ENCODE data around the gene SRSF1.
A peak's percentile ranks its signal among the peaks of the same experiment; 100 is the strongest.

The SRSF1 gene

GRCh38 chr17:58004060-58004459, 3.0 kb downstream of the SRSF1 start:
- Histone ChIP-seq H3K4me2 (ENCODE audit: low read depth, low read length) (0 out of 2 replicates have a peak overlapping the region, but pooled peaks have one; percentile 86), H3K36me3 (replicated peaks; ENCODE audit: insufficient read depth, low read length) (peaks cover 31% of the 10 kb centered on the region), H2AFZ (ENCODE audit: low read length) (no peak overlapping the region), H3K27ac (ENCODE audit: low read length) (no peak overlapping the region), H3K79me2 (ENCODE audit: low read length) (peaks cover 51% of the 10 kb centered on the region), H3K27me3 (replicated peaks; ENCODE audit: insufficient read depth, low read length) (no peaks in the 10 kb centered on the region), H3K4me3 (ENCODE audit: low read length) (no peak overlapping the region), H3K9me2 (replicated peaks; ENCODE audit: insufficient read depth, low read length) (no peaks in the 10 kb centered on the region), H3K9ac (ENCODE audit: low read length) (no peak overlapping the region), H3K9me3 (replicated peaks; ENCODE audit: insufficient read depth, low read length) (no peaks in the 10 kb centered on the region), H4K20me1 (ENCODE audit: insufficient read depth, low read length) (peaks cover 48% of the 10 kb centered on the region), H3F3A (ENCODE audit: insufficient read depth, low read length) (peaks cover 54% of the 10 kb centered on the region), H3K4me1 (ENCODE audit: low read length) (peaks cover 15% of the 10 kb centered on the region)
- no peak for DNase-seq
- no peak for TF ChIP-seq EZH2 (optimal IDR thresholded peaks at IDR 0.05; ENCODE audit: low read depth, low read length)
- TF ChIP-seq EZH2phosphoT487 (IDR thresholded peaks at IDR 0.05; ENCODE audit: low read length): no peak
- no peak for TF ChIP-seq CTCF (IDR thresholded peaks at IDR 0.05; ENCODE audit: low read length)

- H3K79me2 ChIP-seq (ENCODE audit: low read length): peaks cover 51% of the 10 kb centered on the region
- H3K27ac ChIP-seq (ENCODE audit: low read length): no peak overlapping the region
- H3K9ac ChIP-seq (ENCODE audit: low read length): no peak overlapping the region
- no peak overlapping the region for H2AFZ ChIP-seq (ENCODE audit: low read length)
- TF ChIP-seq EZH2phosphoT487 (IDR thresholded peaks at IDR 0.05; ENCODE audit: low read length): no peak
- no peak for TF ChIP-seq EZH2 (optimal IDR thresholded peaks at IDR 0.05; ENCODE audit: low read depth, low read length)
- TF ChIP-seq CTCF (IDR thresholded peaks at IDR 0.05; ENCODE audit: low read length): no peak
- H3K4me1 ChIP-seq (ENCODE audit: low read length): peaks cover 15% of the 10 kb centered on the region
- H3K36me3 ChIP-seq (replicated peaks; ENCODE audit: insufficient read depth, low read length): peaks cover 31% of the 10 kb centered on the region
- no peak for DNase-seq
- peaks cover 64% of the 10 kb centered on the region for H3F3A ChIP-seq (ENCODE audit: insufficient read depth, low read length)
- no peaks in the 10 kb centered on the region for H3K9me2 ChIP-seq (replicated peaks; ENCODE audit: insufficient read depth, low read length)
- no peaks in the 10 kb centered on the region for H3K27me3 ChIP-seq (replicated peaks; ENCODE audit: insufficient read depth, low read length)
- peaks cover 56% of the 10 kb centered on the region for H4K20me1 ChIP-seq (ENCODE audit: insufficient read depth, low read length)
- no peak overlapping the region for H3K4me2 ChIP-seq (ENCODE audit: low read depth, low read length)
- H3K4me3 ChIP-seq (ENCODE audit: low read length): no peak overlapping the region
- H3K9me3 ChIP-seq (replicated peaks; ENCODE audit: insufficient read depth, low read length): no peaks in the 10 kb centered on the region
Measured at GRCh38 chr17:58002973-58003372, 4.1 kb downstream of the SRSF1 start.

DNA sequence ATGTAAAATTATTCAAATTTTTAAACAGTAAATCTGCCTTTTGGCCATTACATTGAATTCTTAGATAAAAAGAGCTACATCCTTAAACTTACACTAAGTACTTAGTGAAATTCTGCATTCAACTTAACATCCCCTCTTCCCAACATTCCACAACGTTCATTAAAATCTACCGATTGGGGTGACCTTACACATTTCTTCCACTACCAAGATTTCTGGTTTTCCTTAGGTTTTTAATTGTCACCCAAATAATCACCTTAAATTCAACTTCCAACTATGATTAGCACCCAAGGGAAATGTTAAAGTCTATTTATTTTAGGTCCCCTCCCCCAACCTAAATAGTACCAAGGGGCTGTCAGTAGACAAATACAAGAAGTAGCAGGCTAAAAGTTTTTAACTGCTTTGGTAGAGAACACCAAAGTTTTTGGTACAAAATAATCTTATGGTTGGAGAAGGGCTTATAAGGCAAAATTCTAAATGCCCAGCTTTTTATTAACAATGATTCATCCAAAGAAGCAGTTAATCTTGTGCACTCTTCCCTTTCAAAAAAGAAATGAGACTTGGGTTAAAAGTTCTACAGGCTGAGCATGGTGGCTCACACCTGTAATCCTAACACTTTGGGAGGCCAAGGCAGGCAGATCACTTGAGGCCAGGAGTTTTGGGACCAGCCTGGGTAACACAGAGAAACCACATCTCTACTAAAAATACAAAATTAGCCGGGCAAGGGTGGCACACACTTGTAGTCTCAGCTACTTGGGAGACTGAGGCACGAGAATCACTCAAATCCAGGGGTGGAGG, 4.7 kb downstream of the SRSF1 start:
- no peak overlapping the region for H3K4me2 ChIP-seq (ENCODE audit: low read depth, low read length)
- H3K27ac ChIP-seq (ENCODE audit: low read length): no peak overlapping the region
- no peaks in the 10 kb centered on the region for H3K27me3 ChIP-seq (replicated peaks; ENCODE audit: insufficient read depth, low read length)
- peaks cover 56% of the 10 kb centered on the region for H4K20me1 ChIP-seq (ENCODE audit: insufficient read depth, low read length)
- H3F3A ChIP-seq (ENCODE audit: insufficient read depth, low read length): peaks cover 65% of the 10 kb centered on the region
- no peak overlapping the region for H3K4me3 ChIP-seq (ENCODE audit: low read length)
- H3K9me3 ChIP-seq (replicated peaks; ENCODE audit: insufficient read depth, low read length): no peaks in the 10 kb centered on the region
- TF ChIP-seq CTCF (IDR thresholded peaks at IDR 0.05; ENCODE audit: low read length) (no peak), EZH2 (optimal IDR thresholded peaks at IDR 0.05; ENCODE audit: low read depth, low read length) (no peak), EZH2phosphoT487 (IDR thresholded peaks at IDR 0.05; ENCODE audit: low read length) (no peak)
- H3K36me3 ChIP-seq (replicated peaks; ENCODE audit: insufficient read depth, low read length): peaks cover 31% of the 10 kb centered on the region
- no peak for DNase-seq
- H3K9ac ChIP-seq (ENCODE audit: low read length): no peak overlapping the region
- H2AFZ ChIP-seq (ENCODE audit: low read length): no peak overlapping the region
- H3K4me1 ChIP-seq (ENCODE audit: low read length): peaks cover 15% of the 10 kb centered on the region
- no peaks in the 10 kb centered on the region for H3K9me2 ChIP-seq (replicated peaks; ENCODE audit: insufficient read depth, low read length)
- peaks cover 51% of the 10 kb centered on the region for H3K79me2 ChIP-seq (ENCODE audit: low read length)

Measured in MM.1S (cell line).